Ishikawa (cell line): ENCODE measurements around the gene NR3C1.

ENCODE experiments used
- CEBPB ChIP-seq: IDR thresholded peaks from 2 replicates; pipeline ENCODE4 v1.6.1; 2012
- CREB1 ChIP-seq: IDR thresholded peaks from 2 replicates; pipeline ENCODE4 v1.6.1; 2012; ENCODE audit warnings: low read depth
- EGR1 ChIP-seq: IDR thresholded peaks from 2 replicates; pipeline ENCODE4 v1.6.1; 2012
- EP300 ChIP-seq: IDR thresholded peaks from 2 replicates; pipeline ENCODE4 v1.6.1; 2012; ENCODE audit warnings: borderline replicate concordance
- FOXM1 ChIP-seq: IDR thresholded peaks from 2 replicates; pipeline ENCODE4 v1.6.1; 2012; ENCODE audit warnings: low read depth, borderline replicate concordance
- MAX ChIP-seq: IDR thresholded peaks from 2 replicates; pipeline ENCODE4 v1.6.1; 2012
- NFIC ChIP-seq: IDR thresholded peaks from 2 replicates; pipeline ENCODE4 v1.6.1; 2012
- RAD21 ChIP-seq: IDR thresholded peaks from 2 replicates; pipeline ENCODE4 v1.6.1; 2012; ENCODE audit warnings: low read depth
- REST ChIP-seq: IDR thresholded peaks from 2 replicates; pipeline ENCODE4 v1.6.1; 2012; ENCODE audit warnings: low read depth, mild to moderate bottlenecking
- TAF1 ChIP-seq: IDR thresholded peaks from 2 replicates; pipeline ENCODE4 v1.6.1; 2012; ENCODE audit warnings: low read depth, mild to moderate bottlenecking
- TCF12 ChIP-seq: IDR thresholded peaks from 2 replicates; pipeline ENCODE4 v1.6.1; 2012; ENCODE audit warnings: low read depth
- TEAD4 ChIP-seq: IDR thresholded peaks from 2 replicates; pipeline ENCODE4 v1.6.1; 2012
- USF1 ChIP-seq: IDR thresholded peaks from 2 replicates; pipeline ENCODE4 v1.6.1; 2012
- YY1 ChIP-seq: IDR thresholded peaks from 2 replicates; pipeline ENCODE4 v1.6.1; 2012; ENCODE audit warnings: low read depth
- ZBTB7A ChIP-seq: IDR thresholded peaks from 2 replicates; pipeline ENCODE4 v1.6.1; 2012; ENCODE audit warnings: low read depth

Gene NR3C1

GRCh38 chr5:143433670-143434069 lies 30.2 kb upstream of the NR3C1 start:
- TF ChIP-seq CREB1 = no peak
- TF ChIP-seq EGR1 = no peak
- TF ChIP-seq NFIC = no peak
- TF ChIP-seq USF1 = no peak
- TF ChIP-seq ZBTB7A = no peak
- TF ChIP-seq TCF12 = no peak
- TF ChIP-seq MAX = no peak
- TF ChIP-seq EP300 = no peak
- no peak for TF ChIP-seq FOXM1
- TF ChIP-seq RAD21 = no peak
- TF ChIP-seq TAF1 = no peak
- TF ChIP-seq TEAD4 = no peak
- no peak for TF ChIP-seq REST
- TF ChIP-seq YY1 = no peak
- TF ChIP-seq CEBPB = no peak

- no peak for TF ChIP-seq ZBTB7A
- no peak for TF ChIP-seq MAX
- no peak for TF ChIP-seq TCF12
- no peak for TF ChIP-seq USF1
- TF ChIP-seq TEAD4 = no peak
- no peak for TF ChIP-seq EGR1
- TF ChIP-seq REST = no peak
- TF ChIP-seq YY1 = no peak
These were observed 29.3 kb upstream of the NR3C1 start for GRCh38 chr5:143432658-143433239.

- TF ChIP-seq YY1 (no peak), CEBPB (no peak), MAX (no peak), EP300 (no peak), EGR1 (no peak), REST (no peak), RAD21 (no peak), USF1 (no peak), TAF1 (no peak), FOXM1 (no peak), NFIC (no peak), CREB1 (no peak)
These were observed 28.3 kb upstream of the NR3C1 start for GRCh38 chr5:143431789-143432188.

GRCh38 chr5:143428738-143429420 lies 25.4 kb upstream of the NR3C1 start:
- no peak for TF ChIP-seq TAF1
- no peak for TF ChIP-seq YY1
- no peak for TF ChIP-seq CREB1
- TF ChIP-seq USF1 = no peak
- TF ChIP-seq NFIC = no peak
